GM19397 (cell line): ENCODE data around the gene TMEM79.

Experiments
- ATAC-seq: cut with Tn5 transposase; IDR thresholded peaks from one replicate; pipeline ENCODE4 v1.9.1; 2021; ENCODE audit warnings: mild to moderate bottlenecking, moderate library complexity; ENCODE audit not compliant: unreplicated experiment

TMEM79 gene, protein sequence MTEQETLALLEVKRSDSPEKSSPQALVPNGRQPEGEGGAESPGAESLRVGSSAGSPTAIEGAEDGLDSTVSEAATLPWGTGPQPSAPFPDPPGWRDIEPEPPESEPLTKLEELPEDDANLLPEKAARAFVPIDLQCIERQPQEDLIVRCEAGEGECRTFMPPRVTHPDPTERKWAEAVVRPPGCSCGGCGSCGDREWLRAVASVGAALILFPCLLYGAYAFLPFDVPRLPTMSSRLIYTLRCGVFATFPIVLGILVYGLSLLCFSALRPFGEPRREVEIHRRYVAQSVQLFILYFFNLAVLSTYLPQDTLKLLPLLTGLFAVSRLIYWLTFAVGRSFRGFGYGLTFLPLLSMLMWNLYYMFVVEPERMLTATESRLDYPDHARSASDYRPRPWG

DNA sequence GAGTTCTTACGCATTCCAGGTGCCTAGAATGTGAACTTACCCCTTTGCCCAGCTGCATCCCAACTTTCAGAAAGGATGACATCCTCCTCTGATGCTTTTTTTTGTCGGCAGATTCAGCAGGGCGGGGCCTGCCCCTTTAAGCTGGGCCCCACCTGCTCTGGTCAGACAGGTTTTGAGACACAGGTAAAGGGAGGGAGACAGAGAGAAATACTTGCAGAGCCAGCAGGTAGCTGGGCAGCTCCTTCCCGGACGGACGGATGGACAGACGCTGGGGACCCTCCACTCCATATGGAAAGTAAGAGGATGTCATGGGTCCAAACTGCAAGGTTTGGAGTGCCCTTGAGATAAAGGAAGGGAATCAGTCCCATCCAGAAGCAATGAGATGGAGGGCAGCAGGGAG, at the start of gene TMEM79:
TMEM79 (plus strand) TSS at position 214 of the 400 bp plus-strand sequence. CDS start 902 bp downstream, outside the sequence.
- ATAC-seq, result no peak

DNA sequence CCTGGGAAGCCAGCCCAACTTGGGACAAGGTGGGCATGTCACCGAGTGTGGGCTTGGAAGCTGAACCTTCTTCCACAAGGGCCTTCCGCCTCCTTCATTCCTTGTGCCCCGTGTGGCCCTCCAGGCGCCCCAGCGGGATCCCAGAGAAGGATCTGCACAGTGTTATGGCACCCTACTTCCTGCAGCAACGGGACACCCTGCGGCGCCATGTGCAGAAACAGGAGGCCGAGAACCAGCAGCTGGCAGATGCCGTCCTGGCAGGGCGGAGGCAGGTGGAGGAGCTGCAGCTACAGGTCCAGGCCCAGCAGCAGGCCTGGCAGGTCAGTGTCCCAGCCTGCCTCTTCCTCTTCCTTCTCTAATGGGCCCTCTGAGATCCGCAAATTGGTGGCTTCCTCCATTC, 48.0 kb upstream of the TMEM79 start:
- no peak for ATAC-seq

DNA sequence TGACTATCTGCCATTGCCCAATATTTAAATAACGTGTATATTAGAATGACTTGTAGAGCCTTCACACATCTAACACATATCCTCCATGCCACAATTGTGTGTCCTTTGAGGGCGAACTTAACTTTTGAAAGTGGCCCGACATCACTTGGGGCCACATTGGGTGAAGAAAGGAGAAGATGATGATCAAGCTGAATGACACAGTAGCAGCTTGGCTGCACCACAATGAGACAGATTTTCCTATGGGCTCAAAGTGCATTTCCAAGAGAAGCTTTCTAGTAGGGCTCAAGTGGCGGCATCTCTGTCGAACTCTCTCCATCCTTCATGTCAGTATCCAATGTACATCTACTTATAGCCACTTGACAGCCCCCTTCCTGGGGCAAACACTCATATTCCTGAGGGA, 45.9 kb upstream of the TMEM79 start:
- ATAC-seq, result no peak

DNA sequence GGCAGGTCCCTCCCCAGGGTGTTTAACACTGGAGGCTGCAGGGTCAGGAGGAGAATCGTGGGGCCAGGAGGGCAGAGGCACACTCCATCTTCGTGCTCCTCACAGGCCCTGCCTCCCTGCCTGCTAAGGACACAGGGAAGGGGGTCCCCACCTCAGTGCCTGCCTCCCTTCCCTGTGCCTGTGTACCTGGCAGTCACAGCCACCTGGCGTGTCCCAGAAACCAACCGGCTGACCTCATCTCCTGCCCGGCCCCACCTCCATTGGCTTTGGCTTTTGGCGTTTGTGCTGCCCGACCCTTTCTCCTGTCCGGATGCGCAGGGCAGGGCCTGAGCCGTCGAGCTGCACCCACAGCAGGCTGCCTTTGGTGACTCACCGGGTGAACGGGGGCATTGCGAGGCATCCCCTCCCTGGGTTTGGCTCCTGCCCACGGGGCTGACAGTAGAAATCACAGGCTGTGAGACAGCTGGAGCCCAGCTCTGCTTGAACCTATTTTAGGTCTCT, 42.8 kb upstream of the TMEM79 start:
- ATAC-seq, result no peak

DNA sequence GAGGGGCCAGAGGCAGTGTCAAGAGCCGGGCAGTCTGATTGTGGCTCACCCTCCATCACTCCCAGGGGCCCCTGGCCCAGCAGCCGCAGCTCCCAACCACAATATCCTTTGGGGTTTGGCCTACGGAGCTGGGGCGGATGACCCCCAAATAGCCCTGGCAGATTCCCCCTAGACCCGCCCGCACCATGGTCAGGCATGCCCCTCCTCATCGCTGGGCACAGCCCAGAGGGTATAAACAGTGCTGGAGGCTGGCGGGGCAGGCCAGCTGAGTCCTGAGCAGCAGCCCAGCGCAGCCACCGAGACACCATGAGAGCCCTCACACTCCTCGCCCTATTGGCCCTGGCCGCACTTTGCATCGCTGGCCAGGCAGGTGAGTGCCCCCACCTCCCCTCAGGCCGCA, 42.2 kb upstream of the TMEM79 start, which contains the start of gene BGLAP:
BGLAP (plus strand) TSS at position 259 of the 400 bp plus-strand sequence; CDS start at position 307, 48 bp downstream.
- ATAC-seq, result no peak

DNA sequence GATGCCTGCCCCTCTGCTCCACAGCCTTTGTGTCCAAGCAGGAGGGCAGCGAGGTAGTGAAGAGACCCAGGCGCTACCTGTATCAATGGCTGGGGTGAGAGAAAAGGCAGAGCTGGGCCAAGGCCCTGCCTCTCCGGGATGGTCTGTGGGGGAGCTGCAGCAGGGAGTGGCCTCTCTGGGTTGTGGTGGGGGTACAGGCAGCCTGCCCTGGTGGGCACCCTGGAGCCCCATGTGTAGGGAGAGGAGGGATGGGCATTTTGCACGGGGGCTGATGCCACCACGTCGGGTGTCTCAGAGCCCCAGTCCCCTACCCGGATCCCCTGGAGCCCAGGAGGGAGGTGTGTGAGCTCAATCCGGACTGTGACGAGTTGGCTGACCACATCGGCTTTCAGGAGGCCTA, 41.4 kb upstream of the TMEM79 start:
- ATAC-seq, result no peak

DNA sequence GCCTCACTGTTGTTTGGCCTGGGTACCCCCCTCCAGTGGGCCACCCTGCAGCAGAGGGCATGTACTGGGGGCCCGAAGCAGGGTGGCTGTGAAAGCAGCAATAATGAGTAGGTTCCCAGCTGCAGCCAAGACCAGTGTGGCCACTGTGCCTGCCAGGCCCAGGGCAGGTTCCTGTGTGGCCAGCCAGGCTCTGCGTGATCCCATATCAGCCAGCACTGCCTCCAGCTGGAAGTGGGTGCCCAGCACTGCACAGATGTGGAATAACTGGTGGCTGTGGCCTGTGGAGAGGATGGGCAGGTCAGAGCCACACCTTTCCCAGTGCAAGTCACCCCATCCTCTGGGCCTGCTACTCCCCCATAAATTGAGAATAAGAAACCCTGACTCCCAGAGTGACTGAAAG, 40.0 kb upstream of the TMEM79 start:
- no peak for ATAC-seq

DNA sequence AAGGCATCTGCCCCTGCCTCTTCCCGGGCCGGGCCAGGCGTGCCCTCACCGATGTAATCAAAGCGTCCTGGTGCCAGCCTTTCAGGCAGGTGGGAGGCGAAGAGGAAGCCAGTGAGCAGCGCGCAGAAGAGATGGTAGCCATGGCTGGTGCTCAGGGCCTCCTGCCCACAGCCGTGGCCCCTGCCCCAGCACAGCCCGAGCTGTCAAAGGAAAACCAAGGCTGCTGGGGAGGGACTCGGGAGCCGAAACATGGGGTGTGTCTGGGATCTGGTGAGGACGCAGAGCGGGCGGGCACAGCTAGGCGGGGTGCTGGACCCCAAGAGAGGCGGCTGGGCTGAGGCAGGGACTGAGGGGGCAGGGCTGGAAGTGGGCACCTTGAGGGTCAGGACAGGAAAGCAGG, 39.4 kb upstream of the TMEM79 start:
- no peak for ATAC-seq

DNA sequence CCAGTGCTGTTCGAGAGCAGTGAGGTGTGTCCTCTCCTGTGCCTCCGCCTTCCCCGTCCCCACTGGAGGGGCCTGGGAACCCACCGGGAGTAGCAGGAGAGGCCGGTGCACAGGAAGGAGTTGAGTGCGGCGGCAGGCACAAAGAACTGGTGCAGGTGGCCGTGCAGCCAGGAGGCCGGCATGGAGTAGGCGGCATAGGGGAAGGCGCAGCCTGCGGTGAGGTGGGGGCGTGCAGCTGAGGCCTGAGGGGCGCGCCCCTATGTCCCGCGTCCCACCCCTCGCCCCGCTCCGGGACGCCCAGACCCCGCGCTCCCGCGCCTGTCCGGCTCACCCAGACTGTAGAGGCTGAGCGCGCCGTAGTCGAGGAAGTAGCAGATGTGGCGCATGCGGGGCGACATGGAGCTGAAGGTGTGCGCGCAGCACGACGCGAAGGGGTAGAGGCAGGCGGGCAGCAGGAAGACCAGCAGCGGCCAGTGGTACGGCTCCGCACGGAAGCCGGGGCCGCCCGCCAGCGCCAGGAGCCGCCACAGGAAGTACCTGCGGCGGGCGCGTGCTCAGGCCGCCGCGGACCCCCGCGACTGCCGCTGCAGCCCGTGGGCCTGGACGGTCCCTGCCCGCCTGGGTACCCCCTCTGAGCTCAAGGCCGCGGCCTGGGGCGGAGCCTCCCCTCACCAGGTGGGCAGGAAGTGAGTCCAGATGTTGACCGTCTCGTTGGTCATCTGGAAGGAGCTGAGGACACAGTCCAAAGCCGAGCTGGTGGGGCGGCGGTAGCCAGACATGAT, 38.5 kb upstream of the TMEM79 start:
- no peak for ATAC-seq

DNA sequence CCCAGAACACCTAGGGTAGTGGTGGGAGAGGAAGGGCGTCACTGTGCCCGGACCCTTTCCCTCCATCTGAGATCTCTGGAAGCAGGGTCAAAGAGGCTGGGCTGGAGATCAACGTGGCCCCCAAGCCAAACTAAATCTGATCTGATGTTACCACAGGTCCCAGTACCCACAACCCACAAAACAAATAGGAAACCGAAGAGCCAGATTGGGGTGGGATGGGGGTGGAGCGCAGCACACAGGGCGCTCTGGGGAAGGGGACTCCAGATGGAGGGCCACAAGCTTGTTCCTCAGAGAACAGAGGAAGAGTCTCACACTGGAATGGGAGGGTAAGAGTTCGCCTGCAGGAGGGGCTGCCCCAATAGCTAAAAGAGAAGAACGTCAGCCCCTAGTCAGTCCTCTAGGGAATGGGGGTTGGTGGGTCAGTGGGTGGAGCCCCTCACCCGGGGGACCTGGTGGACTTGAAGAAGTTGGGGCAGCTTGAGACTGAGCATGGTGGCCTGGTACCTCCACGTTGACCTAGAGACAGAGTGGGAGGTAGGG, 37.8 kb upstream of the TMEM79 start:
- ATAC-seq, result no peak

DNA sequence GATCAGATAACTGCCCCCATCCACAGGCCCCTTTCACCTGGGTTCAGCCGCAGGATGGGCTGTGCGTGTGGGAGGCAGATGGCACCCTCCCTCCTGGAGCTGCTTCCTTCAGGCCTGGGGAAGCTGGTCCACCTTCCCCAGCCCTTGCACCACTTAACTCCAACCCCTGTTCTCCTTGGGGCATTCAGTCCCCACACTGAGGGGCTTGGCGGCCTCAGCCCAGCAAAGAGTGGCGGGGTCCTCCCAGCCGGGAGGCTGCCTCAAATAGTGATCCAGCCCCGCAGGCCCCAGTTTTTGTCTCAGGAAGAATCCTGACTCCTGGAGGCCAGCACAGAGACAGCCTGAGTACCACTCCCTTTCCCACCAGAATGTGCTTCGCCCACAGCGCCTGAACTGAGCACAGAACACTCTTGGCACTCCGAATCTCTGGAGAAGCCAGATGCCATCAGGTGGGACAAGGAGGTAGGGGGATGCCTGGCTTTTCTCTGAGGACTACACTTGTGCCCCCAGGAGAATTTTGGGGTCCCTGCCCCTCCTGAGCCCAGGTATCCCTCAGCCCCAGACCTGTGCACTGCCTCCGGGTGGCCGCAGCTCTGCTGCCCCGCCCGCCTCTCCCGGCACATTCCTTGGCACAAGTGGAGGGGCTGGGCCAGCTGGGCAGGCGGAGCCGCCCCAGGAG, 37.2 kb upstream of the TMEM79 start:
- no peak for ATAC-seq

DNA sequence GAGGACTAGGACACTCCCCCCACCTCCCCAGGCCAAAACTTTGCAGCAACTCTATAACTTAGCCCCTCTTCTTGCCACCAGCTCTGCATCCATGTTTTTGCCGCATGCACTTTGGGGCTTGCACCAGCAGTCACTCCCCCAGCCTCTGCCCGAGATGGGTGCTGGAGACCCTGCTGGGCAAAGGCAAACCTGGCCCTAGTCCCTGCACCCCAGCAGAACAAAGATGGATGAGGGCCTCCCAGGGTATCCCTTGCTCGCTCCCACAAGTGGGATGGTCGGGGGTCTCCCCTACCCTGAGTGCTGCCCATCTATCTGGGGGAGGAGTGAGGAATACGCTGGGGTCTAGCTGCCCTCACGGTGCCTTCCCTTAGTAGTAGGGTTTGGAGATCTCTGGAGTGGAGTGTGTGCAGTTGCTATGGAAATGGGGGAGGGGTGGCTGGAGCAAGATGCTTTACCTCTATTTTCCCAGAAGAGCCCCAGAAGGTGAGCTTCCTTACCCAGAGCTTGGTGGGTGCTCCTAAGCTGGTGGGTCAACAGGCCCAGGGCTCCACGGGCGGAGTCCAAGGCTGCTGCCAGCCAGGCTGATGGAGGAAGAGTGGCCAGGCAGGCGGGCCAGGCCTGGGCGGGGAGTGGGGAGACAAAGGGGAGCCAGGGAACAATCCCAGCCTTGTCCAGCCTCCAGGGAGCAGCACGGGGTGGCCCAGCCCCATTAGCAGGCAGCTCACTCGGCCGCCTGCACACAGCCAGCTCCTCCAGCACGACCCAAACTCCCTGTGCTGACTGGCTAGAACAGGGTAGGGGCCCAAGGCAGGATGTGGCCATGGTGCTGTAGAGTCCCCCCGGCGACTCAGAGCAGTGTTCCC, 36.4 kb upstream of the TMEM79 start, which contains the start of gene PAQR6:
PAQR6 (minus strand) TSS at position 597 of the 863 bp plus-strand sequence. CDS start 1,325 bp downstream, outside the sequence.
- ATAC-seq, result no peak

DNA sequence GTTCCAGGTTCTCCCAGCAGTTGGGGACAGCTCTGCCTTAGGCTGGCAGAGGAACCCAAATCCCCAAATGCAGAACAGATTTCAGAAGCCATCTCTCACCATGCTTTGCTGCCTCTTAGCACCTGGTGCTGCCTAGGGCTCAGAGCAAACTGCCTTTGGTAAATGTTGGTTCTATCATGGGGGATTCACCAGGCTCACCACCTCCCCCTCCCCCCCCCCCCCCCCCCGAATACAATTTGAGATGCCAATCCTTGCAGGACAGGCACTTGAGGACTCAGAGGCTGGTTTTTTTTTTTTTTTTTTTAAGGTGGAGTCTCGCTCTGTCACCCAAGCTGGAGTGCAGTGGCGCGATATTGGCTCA, 35.8 kb upstream of the TMEM79 start:
- no peak for ATAC-seq

DNA sequence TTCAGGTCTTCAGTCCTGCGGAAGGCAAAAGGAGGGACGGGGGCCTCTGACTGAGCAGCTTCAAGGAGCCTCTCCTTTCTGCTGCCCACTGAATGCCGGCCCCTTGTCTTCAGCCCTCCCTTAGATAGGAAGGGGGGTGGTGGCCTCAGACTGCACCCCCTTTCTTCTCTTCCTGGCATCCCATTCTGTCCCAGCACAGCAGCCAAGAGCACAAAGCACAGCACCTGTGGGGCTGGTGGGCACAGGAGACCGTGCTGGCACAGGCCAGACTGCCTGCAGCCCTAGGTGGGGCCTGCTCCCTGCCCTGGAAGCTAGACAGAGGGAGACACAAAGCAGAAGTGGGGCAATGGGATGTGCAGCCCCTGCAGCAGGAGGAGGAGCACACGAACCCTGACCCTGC, 34.5 kb upstream of the TMEM79 start:
- ATAC-seq, result no peak

DNA sequence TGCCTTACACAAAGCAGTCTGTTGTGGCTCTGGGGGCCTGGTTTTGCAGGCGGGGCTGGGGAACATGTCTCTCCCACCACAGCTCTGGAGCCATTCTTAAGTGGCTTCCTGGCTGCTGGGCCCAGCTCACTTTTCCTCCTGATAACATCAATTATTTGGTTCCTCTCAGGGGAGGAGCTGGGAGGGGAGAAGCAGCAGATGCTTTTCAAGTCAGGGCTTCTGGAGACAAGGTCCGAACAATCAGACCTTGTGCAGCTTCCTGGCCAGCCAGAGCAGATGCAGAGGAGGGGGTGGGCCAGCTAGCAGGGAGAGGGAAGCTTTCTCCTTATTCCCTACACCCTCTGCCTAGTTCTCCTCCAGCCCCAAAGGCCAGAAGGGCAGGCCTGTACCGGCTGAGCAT, 32.6 kb upstream of the TMEM79 start:
- ATAC-seq, result no peak

DNA sequence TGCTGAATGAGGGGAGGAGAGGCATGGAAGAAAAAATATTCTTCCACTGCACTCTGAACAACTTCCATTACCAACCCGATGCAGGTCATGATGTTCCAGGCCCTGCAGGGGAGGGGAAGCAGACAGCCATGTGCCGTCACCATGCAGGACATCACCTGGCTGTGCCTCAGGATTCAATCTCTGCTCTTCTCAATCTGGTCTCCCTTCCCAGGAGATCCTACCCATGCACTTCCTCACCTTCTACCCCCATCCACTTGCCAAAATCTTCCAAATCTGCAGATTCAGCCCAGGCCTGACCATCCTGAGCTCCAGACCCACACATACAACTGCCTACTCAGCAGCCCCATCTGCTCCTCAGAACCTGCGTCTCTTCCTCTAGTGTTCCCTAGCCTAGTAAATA, 30.5 kb upstream of the TMEM79 start:
- ATAC-seq, result no peak

DNA sequence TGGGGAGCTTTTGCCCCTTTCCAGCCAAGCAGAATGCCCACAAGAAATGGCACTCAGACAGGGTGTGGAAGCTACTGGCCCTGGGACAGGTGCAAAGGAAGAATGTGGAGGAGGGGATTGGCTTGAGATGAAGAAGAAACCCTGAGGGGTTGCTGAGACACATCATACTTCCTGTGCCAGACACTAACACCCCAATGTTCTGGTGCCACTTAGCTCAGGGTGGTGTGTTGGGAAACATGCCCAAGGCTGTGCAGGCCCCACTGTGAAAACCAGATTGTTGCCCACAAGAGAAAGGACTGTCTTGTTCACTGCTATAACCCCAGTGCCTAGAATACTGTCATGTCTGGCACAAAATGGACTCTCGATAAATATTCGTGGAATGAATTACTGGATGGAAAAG, 26.4 kb upstream of the TMEM79 start:
- ATAC-seq, result no peak

DNA sequence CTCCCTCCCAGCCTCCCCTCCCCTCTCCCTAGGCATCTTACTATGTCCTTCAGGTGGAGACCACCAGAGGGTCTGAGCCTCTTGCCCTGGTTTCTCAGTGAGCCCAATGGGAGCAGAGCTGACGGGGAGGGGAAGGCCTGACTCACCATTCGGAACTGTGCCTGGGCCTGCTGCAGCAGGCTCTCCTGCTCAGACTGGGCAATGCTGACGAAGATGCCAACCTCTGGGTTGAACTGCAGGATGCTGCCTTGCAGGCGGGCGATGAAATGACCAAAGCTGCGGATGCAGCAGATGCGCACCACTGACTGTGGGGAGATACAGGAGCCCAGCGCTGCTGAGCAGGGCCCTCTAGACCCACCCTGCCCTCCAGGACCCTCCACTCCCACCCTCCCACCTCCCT, 25.3 kb upstream of the TMEM79 start:
- no peak for ATAC-seq

DNA sequence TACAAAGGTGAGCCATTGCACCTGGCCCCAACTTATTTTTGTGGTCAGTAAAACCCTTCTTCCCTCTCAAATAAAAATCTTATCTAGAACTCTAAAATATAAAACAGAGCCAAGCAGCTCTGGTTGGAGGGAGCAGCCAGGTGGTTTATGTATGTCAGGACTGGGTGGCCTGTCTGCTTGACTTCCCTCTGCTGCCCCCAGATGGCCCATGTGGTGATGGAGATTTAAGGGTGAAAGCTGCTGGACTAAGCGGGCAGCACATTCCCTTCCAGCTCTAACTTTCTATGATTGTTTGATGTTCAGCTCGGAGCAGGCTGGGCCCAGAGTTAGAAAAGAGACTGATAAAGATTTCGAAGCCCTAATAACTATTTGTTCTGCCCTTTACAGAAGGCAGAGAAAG, 24.3 kb upstream of the TMEM79 start:
- ATAC-seq, result no peak

DNA sequence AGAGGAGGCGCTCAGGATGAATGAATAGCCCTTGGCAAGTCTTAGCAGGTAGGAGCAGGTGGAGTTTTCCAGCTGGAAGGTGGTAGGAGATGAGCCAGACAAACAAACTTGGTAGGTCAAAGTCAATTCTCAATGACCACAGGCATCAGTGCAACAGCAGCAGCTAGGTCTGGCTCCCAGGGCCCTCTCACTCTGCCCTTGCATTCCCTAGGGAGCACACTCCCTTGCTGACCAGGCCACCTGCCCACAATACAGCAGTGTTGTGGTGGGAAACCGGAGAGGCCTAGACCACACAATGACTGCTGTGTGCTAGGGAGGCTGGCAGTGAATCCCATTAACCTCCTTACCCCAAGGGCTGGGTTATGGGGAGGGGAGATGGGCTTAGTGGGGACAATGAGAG, 23.2 kb upstream of the TMEM79 start:
- ATAC-seq, result no peak
